ENCODE results near the gene TENM3.

TENM3 gene

DNA sequence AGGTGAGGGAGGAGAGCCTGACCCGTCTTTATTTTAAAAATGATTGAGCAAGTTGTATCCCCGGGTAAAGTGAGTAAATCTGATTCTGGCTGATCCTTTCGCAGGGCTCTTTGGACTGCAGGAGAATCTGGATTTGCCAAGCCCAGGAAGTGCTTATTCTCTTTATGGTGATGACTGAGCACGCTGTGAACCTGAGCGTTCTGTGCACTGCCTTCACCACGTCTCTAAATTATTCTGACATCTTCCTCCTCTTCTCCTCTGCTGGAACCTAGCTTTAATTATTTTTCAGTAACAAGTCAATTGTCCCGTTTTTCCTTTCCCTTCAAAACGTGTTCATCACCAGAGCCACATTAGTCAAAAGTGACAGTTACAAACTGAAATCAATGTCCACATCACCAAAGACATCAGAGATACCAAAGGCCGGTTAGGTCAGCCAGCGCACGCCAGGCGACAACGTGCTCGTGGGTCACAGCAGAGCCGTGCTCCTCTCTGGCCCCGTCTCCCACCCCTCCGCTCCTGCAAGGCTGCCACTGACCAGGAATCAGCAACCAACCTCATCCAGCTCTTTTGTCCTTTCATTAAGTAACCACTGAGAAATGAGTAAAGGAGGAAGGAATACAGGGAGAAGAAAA lies 599.7 kb downstream of the TENM3 start:
- no peak for DNase-seq (ENCODE audit: low read depth)

- no peak for DNase-seq (ENCODE audit: low read depth)
Measured at GRCh38 chr4:182843808-182844325, 600.7 kb downstream of the TENM3 start.

DNA sequence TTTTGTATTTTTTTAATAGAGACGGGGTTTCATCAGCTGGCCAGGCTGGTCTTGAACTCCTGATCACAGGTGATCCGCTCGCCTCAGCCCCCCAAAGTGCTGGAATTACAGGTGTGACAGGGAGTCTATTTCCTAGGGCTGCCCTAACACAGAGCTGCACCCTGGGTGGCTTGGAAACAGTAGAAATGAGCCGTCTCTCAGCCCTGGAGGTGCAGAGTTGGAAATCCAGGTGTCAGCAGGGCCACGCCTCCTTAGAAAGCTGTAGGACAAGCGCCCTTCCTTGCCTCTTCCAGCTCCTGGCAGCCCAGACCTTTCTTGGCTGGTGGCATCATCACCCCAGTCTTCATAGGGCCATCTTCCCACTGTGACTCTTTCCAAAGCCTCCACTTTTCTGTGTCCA lies 602.4 kb downstream of the TENM3 start:
- DNase-seq (ENCODE audit: low read depth) = no peak

DNA sequence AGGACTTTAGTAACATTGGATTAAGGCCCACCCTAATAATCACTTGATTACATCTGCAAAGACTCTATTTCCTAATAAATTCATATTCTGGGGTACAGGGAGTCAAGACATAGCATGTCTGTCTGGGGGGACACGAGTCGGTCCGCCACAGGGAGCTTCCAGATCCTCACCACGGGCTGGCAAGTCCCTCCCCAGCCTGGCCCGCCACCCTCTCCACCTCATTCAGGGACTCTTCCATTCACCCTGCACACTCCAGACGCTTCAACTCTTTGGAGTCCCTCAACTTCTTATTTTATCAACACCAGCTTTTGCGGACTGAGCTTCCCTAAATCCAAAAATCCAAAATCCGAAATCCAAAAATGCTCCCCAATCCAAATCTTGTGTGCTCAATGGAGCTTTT lies 602.8 kb downstream of the TENM3 start:
- no peak for DNase-seq (ENCODE audit: low read depth)

DNA sequence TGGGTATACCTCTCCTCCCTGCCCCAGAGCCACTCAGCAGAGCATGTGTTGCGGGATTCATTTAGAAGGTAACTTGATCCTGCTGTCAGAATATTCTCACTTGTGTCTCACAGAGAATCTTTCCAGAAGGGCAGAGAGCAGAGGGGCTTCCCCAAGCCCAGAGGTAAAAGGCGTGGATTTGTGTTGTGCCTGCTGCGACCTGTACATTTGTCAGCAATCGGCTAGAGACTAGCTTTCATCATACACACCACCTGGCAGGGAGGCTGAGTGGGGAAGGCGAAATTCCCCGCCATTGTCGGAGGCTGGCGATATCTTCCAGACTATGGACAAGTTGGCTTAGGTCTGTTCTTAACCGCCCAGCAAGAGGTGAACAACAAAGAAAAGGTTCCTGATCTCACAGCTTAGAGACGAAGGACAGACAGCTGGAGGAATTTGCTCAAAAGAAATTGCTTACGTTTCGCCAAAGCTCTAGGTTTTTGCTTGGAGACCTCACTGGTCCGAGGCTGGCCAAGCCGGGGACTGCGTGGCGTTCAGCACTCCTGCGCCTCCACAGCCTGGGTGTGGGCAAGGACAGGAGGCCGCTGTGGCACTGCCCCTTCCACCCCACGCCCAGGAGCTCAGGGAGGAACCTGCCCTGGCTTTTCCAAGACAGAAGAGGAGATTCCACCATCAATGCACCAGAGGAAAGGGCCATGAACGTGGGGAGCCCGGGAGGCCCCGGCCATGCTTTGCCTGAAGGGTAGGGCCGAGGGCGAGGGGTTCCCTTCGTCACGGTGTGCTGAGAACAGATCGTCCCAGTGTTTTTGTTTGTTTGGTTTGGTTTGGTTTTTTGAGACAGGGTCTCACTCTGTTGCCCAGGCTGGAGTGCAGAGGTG lies 604.6 kb downstream of the TENM3 start:
- DNase-seq (ENCODE audit: low read depth) = no peak

DNA sequence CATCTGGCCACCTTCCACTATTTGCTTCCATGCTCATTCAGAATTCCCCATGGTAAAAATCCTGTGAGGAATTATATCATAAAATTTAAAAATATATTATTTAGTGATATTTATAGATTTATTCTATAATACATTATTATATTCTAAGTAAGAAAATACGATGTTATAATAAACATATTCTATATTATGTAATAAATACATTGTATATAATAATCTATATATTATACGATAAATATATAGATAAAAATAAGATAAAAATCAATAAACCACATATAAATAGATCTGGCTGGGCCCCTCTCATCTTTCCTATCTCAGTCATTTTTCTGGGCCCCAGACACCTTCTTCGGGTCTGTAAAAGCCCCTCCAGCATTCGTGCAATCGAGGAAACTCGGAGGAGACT lies 605.5 kb downstream of the TENM3 start:
- DNase-seq (ENCODE audit: low read depth) = no peak

Measured in amniotic epithelial cell (primary cell).